ENCODE measurements around the gene TAGAP. TPM values are rescaled to one million over a fixed set of nuclear protein-coding genes. Genes with fewer than 3 reads are reported as not detected.

Gene TAGAP
- total RNA-seq, 6 donors from 2014 or later, result 7.8 to 19.3 (median 8.8) TPM

GRCh38 chr6:159065091-159065490, 20.3 kb upstream of the TAGAP start:
- H3K27ac ChIP-seq, result no peak overlapping the region
- WGBS, 2 donors, result 87 to 93% methylated on average over 6 of the region's 6 CpGs
- DNase-seq, result no peak

GRCh38 chr6:159064477-159064876, 19.7 kb upstream of the TAGAP start:
- Histone ChIP-seq H3K27me3 (no peaks in the 10 kb centered on the region), H3K36me3 (no peaks in the 10 kb centered on the region), H3K4me1 (peaks cover 0 to 7% (median 0%) of the 10 kb centered on the region in 4 donors), H3K27ac (no peak overlapping the region), H3K4me3 (no peak overlapping the region), H3K9me3 (peaks cover 0 to 3% (median 0%) of the 10 kb centered on the region in 4 donors)
- WGBS, 2 donors, result 59 to 63% methylated on average over 8 of the region's 8 CpGs
- ATAC-seq (ENCODE audit: low FRiP score in 2 of 2) (no peak), DNase-seq (no peak)
- TF ChIP-seq POLR2AphosphoS5 (IDR thresholded peaks at IDR 0.05), result no peak
- no peak for TF ChIP-seq CTCF (IDR thresholded peaks at IDR 0.05)
- no peak for TF ChIP-seq POLR2A (IDR thresholded peaks at IDR 0.05)
- no peak for TF ChIP-seq EP300 (IDR thresholded peaks at IDR 0.05)

More at GRCh38 chr6:159065091-159065490, 20.3 kb upstream of the TAGAP start:
- peaks cover 0 to 3% (median 0%) of the 10 kb centered on the region in 4 donors for H3K9me3 ChIP-seq
- peaks cover 0 to 7% (median 0%) of the 10 kb centered on the region in 4 donors for H3K4me1 ChIP-seq
- no peaks in the 10 kb centered on the region for H3K36me3 ChIP-seq
- TF ChIP-seq CTCF (IDR thresholded peaks at IDR 0.05) (no peak), POLR2AphosphoS5 (IDR thresholded peaks at IDR 0.05) (no peak), EP300 (IDR thresholded peaks at IDR 0.05) (no peak), POLR2A (IDR thresholded peaks at IDR 0.05) (no peak)
- ATAC-seq (ENCODE audit: low FRiP score in 2 of 2), result no peak
- no peaks in the 10 kb centered on the region for H3K27me3 ChIP-seq
- no peak overlapping the region for H3K4me3 ChIP-seq

GRCh38 chr6:159063549-159063948, 18.8 kb upstream of the TAGAP start:
- DNase-seq (no peak), ATAC-seq (ENCODE audit: low FRiP score in 2 of 2) (no peak)
- 63 to 78% methylated on average over 6 of the region's 6 CpGs for WGBS, 2 donors
- Histone ChIP-seq H3K4me3 (no peak overlapping the region), H3K36me3 (no peaks in the 10 kb centered on the region), H3K27me3 (no peaks in the 10 kb centered on the region), H3K9me3 (peaks cover 0 to 3% (median 0%) of the 10 kb centered on the region in 4 donors), H3K4me1 (peaks cover 0 to 7% (median 0%) of the 10 kb centered on the region in 4 donors), H3K27ac (peak overlapping the region; percentile 45 to 81 (median 64))
- TF ChIP-seq CTCF (IDR thresholded peaks at IDR 0.05) (no peak), POLR2AphosphoS5 (IDR thresholded peaks at IDR 0.05) (no peak), EP300 (IDR thresholded peaks at IDR 0.05) (no peak), POLR2A (IDR thresholded peaks at IDR 0.05) (no peak)

- WGBS, 2 donors, result 53 to 85% methylated on average over 2 of the region's 2 CpGs
- H3K4me1 ChIP-seq, result peaks cover 0 to 7% (median 0%) of the 10 kb centered on the region in 4 donors
- TF ChIP-seq CTCF (IDR thresholded peaks at IDR 0.05) (no peak), POLR2AphosphoS5 (IDR thresholded peaks at IDR 0.05) (no peak), EP300 (IDR thresholded peaks at IDR 0.05) (no peak), POLR2A (IDR thresholded peaks at IDR 0.05) (no peak)
- DNase-seq, result no peak
- peak overlapping the region; percentile 64 to 81 (median 71) for H3K27ac ChIP-seq
- peaks cover 0 to 3% (median 0%) of the 10 kb centered on the region in 4 donors for H3K9me3 ChIP-seq
- peak; percentile 50 to 67 for ATAC-seq (ENCODE audit: low FRiP score in 2 of 2)
- H3K4me3 ChIP-seq, result no peak overlapping the region
- no peaks in the 10 kb centered on the region for H3K27me3 ChIP-seq
- no peaks in the 10 kb centered on the region for H3K36me3 ChIP-seq
Measured at GRCh38 chr6:159062976-159063375, 18.2 kb upstream of the TAGAP start.

- H3K27ac ChIP-seq, result peak overlapping the region; percentile 64 to 81 (median 71)
- H3K27me3 ChIP-seq, result no peaks in the 10 kb centered on the region
- no peak overlapping the region for H3K4me3 ChIP-seq
- H3K4me1 ChIP-seq, result peaks cover 0 to 7% (median 0%) of the 10 kb centered on the region in 4 donors
- H3K36me3 ChIP-seq, result no peaks in the 10 kb centered on the region
- no peak for DNase-seq
- peak in 1 of 2 donors; percentile 37 for ATAC-seq (ENCODE audit: low FRiP score in 2 of 2)
- TF ChIP-seq POLR2A (IDR thresholded peaks at IDR 0.05), result peak in 1 of 4 donors; percentile 11
- no peak for TF ChIP-seq CTCF (IDR thresholded peaks at IDR 0.05)
- WGBS, 2 donors, result 63 to 93% methylated on average over 3 of the region's 3 CpGs
- H3K9me3 ChIP-seq, result peaks cover 0 to 3% (median 0%) of the 10 kb centered on the region in 4 donors
Measured at GRCh38 chr6:159062564-159062945, 17.8 kb upstream of the TAGAP start.
